WERI-Rb-1 (cell line): Measurements from ENCODE around the gene RADIL.
A peak's percentile ranks its signal among the peaks of the same experiment; 100 is the strongest.

Experiments used
- DNase-seq: peaks from one replicate; pipeline ENCODE4 v3.0.0-alpha.2; 2020
- H3K27ac ChIP-seq: fragments of 250-450 bp; sonication (Bioruptor Pico); 2 replicates; pipeline ENCODE4 v1.5.1; 2020; ENCODE audit warnings: mild to moderate bottlenecking, moderate library complexity
- H3K27me3 ChIP-seq: fragments of 250-450 bp; sonication (Bioruptor Pico); 2 replicates; pipeline ENCODE4 v1.5.1; 2021; ENCODE audit warnings: mild to moderate bottlenecking, low read depth, moderate library complexity; ENCODE audit not compliant: insufficient read depth, severe bottlenecking
- H3K36me3 ChIP-seq: fragments of 250-450 bp; sonication (Bioruptor Pico); 2 replicates; pipeline ENCODE4 v1.5.1; 2020; ENCODE audit warnings: mild to moderate bottlenecking, moderate library complexity
- H3K4me3 ChIP-seq: 2 replicates; pipeline ENCODE4 v1.5.1; 2011; ENCODE audit warnings: low read depth, mild to moderate bottlenecking, control low read depth, low read length
- H3K9me3 ChIP-seq: fragments of 250-450 bp; sonication (Bioruptor Pico); 2 replicates; pipeline ENCODE4 v1.5.1; 2021; ENCODE audit warnings: mild to moderate bottlenecking, moderate library complexity; ENCODE audit not compliant: severe bottlenecking
- CTCF ChIP-seq: IDR thresholded peaks from 2 replicates; pipeline ENCODE4 v1.5.1; 2011; ENCODE audit warnings: low read depth, mild to moderate bottlenecking, control low read depth, inconsistent platforms, low read length

The RADIL gene

GRCh38 chr7:4758791-4759190 lies 124.7 kb downstream of the RADIL start:
- TF ChIP-seq CTCF: no peak
- no peak for DNase-seq
- no peak overlapping the region for H3K4me3 ChIP-seq
- peaks cover 85% of the 10 kb centered on the region for H3K36me3 ChIP-seq
- no peaks in the 10 kb centered on the region for H3K27me3 ChIP-seq
- H3K9me3 ChIP-seq: no peaks in the 10 kb centered on the region
- no peak overlapping the region for H3K27ac ChIP-seq

- Histone ChIP-seq H3K27me3 (no peaks in the 10 kb centered on the region), H3K4me3 (no peak overlapping the region), H3K9me3 (no peaks in the 10 kb centered on the region), H3K27ac (no peak overlapping the region), H3K36me3 (peaks cover 78% of the 10 kb centered on the region)
- DNase-seq: no peak
- no peak for TF ChIP-seq CTCF
Observed at GRCh38 chr7:4758111-4758510, 125.4 kb downstream of the RADIL start.

GRCh38 chr7:4755045-4755444 lies 128.5 kb downstream of the RADIL start:
- H3K27ac ChIP-seq: no peak overlapping the region
- no peaks in the 10 kb centered on the region for H3K9me3 ChIP-seq
- no peak for TF ChIP-seq CTCF
- no peaks in the 10 kb centered on the region for H3K27me3 ChIP-seq
- peaks cover 55% of the 10 kb centered on the region for H3K36me3 ChIP-seq
- no peak overlapping the region for H3K4me3 ChIP-seq
- DNase-seq: no peak

GRCh38 chr7:4754433-4755010 lies 129.0 kb downstream of the RADIL start:
- Histone ChIP-seq H3K27me3 (no peaks in the 10 kb centered on the region), H3K36me3 (peaks cover 52% of the 10 kb centered on the region), H3K9me3 (no peaks in the 10 kb centered on the region), H3K4me3 (no peak overlapping the region), H3K27ac (no peak overlapping the region)
- TF ChIP-seq CTCF: no peak
- no peak for DNase-seq

- no peaks in the 10 kb centered on the region for H3K9me3 ChIP-seq
- DNase-seq: peak; percentile 87
- H3K4me3 ChIP-seq: no peak overlapping the region
- peaks cover 47% of the 10 kb centered on the region for H3K36me3 ChIP-seq
- H3K27ac ChIP-seq: no peak overlapping the region
- peak; percentile 97 for TF ChIP-seq CTCF
- H3K27me3 ChIP-seq: no peaks in the 10 kb centered on the region
Observed at GRCh38 chr7:4753598-4754432, 129.7 kb downstream of the RADIL start.
